HL-60 (cell line): ENCODE data around the gene AMN1.

Experiments used
- CTCF ChIP-seq: IDR thresholded peaks from one replicate; pipeline ENCODE4 v1.5.1; 2011; ENCODE audit warnings: low read length, control low read depth, inconsistent platforms; ENCODE audit not compliant: insufficient read depth
- POLR2AphosphoS5 ChIP-seq: IDR thresholded peaks from 2 replicates; pipeline ENCODE4 v1.6.1; 2012; ENCODE audit warnings: low read depth
- REST ChIP-seq: IDR thresholded peaks from 2 replicates; pipeline ENCODE4 v1.6.1; 2012; ENCODE audit warnings: low read depth; ENCODE audit not compliant: insufficient replicate concordance

- TF ChIP-seq REST (no peak), CTCF (no peak), POLR2AphosphoS5 (no peak)
Measured at GRCh38 chr12:31712877-31713276, 15.9 kb downstream of the AMN1 start.
